Activated CD8-positive, alpha-beta memory T cell treated with anti-CD3 and anti-CD28 coated beads for 1 hour (primary cell): Measurements from ENCODE around the gene TMEM100.

ENCODE experiments used
- DNase-seq, 2 donors: peaks; one replicate each; pipeline ENCODE4 v3.0.0-alpha.2; 2020; ENCODE audit warnings: low read depth in 1 of 2; ENCODE audit errors: extremely low read depth in 1 of 2

TMEM100 gene

DNA sequence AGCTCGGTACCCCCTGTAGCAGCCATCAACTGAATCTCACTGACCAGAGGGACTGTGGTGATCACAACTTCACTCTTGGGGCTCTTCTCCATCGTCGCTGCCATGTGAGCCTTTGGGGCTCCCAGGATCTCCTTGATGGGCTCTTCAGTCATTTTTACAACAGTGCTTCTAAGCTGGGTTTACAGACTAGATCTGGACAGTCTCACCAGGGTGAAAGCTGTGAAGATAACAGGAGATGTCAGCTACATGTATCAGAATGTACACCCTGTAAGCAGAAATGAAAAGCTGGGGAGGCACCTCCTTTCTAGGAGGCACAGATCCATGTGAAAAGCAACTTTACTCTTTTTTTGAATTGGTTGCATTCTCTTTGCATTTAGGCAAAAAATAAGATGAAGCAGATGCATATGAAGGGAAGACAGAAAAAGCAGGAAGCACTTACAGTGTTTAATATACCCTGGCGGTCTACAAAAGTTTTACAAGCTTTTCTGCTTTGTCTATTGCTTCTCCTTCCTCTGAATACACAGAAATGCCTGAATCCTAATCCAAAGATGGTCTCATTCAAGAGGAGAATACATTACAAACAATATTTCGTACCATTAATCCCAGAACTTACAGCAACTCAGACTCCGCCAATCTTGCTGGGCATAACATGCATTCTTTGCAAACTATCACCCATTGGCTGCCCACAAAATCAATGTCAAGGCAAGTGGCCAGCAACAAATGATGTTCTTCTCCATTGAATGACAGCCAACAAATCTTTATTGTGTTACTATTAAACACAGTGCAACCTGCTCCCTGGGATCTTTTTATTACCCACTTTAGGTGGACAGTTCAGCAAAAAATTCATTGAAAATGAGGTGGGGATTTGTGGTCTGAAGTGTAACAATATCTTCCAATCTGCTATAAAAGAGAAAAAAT, 1.5 kb downstream of the TMEM100 start:
- DNase-seq, result no peak

DNA sequence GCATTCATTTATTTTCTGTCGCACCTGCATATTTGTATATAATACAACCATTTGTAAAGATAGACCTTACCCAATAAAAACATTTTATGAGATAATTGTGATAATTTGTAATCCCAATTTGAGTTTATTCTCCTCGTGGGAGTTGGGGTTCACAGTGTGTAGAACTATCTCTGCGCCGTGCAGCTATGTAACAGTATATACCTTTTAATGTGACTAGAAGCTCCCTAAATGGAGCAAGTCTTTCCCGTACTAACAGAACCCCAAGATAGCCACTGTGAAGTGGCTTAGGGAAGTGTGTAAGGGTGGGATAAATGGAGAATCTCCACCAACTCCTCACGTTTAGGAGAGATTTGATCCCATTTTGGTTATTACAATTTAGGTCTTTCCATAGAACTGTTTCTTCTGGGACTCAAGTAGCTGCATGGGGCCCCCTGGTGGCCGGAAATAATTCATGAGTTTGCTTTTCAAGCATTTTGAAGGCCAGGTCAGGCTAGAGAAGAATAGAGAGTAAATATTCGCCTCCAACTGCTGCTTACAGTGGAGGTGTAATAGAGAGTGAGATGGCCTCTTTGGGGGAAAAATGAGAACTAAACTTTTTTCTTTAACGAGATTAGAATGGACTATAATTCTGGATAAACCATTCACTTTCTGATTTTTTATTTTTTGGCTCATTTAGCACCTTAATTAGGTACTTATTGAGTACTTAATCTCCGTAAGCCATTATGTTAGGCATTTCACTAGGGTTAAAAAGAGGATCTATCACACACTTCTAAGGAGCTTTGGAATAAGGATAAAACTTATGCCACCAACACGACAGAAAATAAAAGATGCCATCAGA, 4.5 kb downstream of the TMEM100 start:
- DNase-seq, result peak in 1 of 2 donors; percentile 48

DNA sequence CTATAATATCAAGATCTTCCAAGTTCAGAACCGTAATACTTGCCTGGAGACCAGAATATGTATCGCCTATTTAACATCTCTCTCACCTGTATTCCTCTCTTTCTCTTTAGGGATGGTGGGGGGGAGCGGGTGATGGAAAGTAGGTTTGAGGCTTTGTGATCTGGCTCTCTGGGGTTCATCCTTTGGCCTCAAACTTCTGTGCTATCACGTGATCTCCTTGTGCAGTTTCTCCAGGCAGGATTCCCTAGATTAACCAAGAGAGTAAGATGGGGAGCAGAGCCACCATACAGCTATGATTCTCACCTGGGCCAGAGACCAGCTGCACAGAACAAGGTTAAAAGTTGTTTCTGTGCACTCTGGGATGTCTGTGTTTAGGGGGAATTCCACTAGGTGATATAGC, 5.2 kb downstream of the TMEM100 start:
- no peak for DNase-seq

DNA sequence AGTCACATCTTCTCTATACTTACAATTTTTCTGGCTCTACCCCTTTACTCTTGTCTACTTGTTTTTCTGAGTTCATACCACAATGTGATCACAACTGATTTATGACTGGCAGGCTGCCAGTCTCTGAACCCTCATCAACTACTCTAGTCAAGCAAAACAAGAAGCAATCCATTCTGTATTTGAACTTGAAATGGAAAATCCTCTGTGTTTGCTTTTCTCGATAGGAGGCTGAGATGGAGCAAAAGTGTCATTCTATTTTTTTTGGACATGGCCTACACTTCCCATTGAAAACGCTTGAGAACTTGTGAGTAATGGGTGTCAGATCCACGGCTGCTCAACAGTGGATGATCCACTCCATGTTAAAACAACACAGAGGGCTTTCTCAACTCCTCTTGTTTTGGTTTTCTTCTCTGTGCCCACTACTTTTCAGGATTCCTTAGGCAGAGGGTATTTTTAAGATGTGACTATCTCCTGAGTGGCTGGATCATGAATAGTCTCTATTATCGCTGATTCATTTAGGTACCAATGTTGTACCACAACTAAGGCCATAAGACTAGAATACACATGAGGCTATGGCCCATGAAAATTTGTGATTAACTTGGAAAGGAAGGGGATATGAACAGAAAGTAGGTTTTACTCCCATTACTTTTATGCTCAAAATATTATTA, 11.7 kb downstream of the TMEM100 start:
- no peak for DNase-seq

DNA sequence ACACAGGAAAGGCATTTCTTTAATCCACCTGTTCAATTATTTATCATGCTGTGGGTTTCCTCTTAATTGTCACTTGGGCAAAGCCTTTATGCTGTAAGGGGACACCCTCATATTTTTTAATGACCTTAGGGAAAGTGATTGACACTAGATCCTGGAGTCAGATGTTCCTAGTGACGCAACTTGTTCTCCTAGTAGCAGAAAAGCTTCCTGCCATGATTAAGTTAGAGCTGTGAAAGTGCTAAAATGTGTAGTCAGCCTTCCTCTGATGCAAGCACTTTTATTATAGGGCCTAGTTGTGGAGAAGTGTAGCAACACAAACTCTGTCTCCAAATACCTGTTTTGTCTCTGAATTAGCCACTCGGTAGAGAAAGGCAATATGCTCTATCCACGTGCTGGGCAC, 12.3 kb downstream of the TMEM100 start:
- DNase-seq, result no peak

DNA sequence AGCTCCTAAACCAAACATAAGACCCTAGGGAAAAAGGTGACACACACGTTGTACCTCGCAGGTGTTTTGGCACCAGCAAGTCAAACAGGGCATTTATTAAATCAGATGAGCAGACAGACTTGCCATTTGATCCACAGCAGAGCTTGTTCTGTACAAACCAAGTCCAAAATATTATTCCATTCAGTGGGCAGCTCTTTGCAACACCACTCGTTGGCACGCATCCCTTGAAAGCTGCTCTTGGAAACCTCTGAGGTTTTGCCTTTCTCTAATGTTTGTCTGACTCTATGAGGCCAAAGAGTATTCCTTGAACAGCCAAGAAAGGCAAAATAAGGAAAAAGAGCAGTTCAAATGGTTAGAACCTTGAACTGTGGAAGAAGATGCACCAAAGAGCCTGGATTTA, 12.7 kb downstream of the TMEM100 start:
- no peak for DNase-seq

DNA sequence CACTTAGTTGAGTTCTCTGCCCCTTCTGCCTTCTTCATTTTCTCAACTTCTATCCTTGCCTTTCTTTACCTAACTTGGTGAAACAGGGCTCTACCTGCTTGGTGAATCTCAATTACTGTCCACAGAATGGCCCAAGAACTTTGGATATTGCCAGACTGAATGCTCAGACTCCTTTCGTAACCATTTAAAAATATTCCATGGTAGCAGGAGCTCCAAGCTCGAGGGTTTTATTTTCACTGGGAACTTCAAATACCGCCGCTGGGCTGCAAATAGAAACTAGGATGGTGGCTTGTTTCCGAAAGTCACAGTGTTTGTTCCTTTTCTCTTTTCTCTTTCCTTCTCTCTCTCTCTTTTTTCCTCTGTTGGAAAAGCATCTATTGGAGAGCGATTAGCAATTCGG, 13.2 kb downstream of the TMEM100 start:
- no peak for DNase-seq

DNA sequence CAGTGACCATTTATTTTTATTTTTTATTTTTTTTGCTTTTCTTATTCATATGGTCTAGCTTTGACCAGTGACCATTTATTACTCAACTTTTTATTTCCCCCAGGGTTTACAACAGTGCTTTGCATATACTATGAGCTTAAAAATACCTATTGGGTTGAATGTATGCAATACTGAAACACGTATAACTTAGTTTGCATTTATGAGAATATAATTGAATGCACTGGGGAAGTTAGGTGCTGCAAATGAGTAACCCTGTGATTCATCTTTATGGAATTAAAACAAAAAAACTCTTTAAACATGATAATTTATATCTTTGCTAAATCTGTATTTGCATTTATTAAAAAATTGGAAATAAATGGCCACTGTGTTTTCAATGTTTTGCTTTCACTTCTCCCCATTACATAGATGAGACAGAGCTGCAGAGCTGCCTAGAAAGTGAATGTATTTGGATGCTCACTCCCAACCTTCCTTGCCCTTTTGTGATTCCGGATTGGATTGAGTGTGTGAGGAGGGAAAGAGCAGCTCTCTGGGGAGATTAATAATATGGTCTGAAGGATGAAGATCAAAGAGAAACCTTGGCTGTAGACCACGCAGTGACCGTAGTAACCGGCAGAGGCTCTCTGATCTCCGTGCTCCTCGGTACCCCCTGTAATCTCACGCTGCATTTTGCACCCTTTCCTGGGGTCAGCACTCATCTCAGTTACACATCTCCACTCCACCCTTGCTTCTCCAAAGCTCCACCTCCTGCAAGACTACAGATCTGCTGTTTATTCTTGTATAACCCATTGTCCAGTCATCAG, 14.3 kb downstream of the TMEM100 start:
- DNase-seq, result no peak

DNA sequence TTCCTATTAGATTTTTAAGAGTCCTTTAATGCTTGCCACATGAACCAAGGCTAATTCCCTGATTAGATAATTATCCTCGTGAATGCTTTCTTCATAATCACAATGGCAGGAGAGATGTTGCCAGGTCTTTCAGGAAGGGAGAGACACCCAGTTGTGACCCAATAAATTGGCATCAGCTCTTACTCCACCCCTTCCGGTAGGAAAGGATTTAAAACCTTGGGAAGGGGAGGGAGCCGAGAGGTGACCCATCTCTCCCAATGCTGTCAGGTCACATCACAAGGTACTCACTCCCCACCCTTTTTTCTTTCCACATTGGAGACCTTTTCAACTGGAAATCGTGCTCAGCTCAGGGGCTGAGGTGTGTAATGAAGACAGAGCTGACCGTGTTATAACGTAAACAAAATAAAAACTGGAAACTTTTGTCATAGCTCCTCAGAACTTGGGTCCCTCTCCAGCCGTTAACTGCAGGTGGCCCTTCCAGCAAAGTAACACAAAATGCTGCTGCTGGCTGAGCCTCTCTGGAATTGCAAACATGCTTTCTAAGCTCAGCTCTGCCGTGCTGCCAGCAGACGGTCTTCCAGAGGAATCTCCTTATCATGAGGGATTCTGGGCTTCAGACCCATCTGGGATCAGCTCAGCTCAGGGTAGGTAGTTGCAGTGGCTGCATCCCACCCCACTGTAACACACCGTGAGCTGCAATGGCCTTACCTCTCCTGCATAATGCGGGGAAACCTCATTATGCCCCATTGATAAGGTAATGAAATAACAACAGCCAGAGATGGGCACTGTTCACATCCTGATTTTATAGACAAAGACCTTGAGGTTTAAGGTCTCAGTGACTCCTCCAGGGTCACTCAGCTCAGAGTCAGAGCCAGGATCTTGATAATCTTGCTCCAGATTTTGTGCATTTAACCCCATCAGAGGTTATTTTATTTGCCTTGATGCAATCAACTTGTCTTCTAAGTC, 15.6 kb downstream of the TMEM100 start:
- no peak for DNase-seq

DNA sequence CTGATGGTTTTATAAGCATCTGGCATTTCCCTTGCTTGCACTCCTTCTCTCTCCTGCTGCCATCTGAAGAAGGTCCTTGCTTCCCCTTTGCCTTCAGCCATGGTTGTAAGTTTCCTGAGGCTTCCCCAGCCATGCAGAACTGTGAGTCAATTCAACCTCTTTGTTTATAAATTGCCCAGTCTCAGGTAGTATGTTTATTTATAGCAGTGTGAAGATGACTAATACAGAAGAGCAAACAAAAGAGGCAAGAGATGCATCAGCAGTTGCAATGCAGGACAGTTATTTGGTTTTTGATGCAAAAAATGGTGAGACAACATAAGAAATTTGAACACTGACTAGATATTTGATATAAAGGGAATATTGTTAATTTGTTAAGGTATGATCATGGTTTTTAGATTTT, 16.8 kb downstream of the TMEM100 start:
- no peak for DNase-seq

DNA sequence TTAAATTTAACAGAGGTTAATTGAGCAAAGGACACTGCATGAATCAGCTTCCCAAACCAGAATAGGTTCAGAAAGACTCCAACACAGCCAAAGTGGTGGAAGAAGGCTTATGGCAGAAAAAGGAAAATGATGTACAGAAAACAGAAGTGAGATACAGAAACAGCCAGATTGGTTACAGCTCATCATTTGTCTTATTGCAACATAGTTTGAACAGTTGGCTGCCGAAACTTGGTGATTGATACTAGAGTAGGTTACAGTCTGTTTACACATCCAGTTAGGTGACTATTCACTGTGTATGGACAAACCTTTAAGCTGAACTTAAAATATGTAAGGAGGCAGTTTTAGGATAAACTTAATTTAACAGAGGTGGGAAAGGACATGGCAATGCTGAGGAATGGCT, 18.3 kb downstream of the TMEM100 start:
- DNase-seq, result no peak

DNA sequence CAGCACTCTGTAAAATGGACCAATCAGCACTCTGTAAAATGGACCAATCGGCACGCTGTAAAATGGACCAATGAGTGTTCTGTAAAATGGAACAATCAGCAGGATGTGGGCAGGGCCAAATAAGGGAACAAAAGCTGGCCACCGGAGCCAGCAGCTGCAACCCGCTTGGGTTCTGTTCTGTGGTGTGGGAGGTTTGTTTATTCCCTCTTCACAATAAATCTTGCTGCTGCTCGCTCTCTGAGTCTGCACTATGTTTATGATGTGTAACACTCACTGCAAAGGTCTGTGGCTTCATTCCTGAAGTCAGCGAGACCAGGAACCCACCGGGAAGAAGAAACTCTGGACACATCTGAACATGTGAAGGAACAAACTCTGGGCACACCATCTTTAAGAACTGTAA, 20.5 kb downstream of the TMEM100 start:
- no peak for DNase-seq

DNA sequence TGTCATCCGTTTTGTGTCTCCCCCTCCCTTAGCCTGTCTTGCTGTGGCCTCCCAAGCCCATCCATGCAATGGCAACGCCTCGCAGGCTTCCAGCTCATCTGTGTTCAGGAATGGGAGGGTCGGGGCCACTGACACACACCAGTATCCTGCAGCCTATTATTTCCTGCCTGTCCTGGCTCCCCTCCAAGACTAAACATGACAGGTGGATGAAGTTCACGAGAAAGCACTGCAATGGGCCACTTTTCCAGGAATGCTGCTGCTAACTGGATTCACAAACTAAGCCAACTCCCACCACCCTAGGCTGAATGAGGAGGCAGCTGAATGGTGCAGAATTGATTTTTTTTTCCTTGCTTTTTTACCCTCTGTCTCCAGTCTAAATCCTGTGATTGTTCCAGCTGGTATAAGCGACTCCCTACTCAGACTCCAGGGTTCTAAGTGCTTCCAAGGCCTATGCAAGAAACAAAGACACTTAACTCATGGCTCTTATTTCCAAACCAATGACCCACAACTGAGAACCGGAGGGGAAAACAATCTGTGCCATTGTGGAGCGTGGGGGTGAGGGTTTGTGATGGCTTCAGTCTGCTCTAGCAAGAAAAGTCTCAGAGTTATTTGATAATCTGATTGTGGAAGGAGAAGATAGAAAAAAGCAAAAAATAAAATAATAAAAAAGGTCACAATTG, 23.3 kb downstream of the TMEM100 start:
- no peak for DNase-seq

DNA sequence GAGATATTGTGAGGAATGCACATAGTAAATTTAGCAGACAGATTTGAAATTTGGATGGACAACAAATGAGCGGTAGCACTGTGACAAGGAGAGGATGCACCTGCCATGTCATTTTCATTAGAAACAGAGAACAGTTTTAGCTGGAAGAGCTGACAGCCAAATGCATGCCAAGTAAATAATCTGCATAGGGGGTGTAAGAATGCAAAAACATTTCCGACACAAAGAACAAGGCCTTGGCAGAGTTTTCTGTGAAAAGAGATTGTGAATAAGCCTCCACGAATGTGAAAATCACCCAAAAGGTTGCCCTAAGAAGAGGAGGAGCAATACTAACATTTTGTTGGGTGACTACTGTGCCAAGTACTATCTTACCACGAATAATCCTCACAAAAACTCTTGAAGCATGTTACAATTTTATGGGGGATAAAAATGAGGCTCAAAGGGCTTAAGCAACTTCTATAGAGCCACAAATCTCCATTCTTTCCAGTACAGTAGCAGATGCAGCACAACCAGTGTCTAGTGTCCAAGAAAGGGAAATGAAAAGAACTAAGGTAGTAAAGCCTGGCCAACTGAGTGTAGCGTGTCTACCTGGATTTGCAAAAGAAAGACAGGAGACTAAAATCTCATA, 28.3 kb downstream of the TMEM100 start:
- no peak for DNase-seq

DNA sequence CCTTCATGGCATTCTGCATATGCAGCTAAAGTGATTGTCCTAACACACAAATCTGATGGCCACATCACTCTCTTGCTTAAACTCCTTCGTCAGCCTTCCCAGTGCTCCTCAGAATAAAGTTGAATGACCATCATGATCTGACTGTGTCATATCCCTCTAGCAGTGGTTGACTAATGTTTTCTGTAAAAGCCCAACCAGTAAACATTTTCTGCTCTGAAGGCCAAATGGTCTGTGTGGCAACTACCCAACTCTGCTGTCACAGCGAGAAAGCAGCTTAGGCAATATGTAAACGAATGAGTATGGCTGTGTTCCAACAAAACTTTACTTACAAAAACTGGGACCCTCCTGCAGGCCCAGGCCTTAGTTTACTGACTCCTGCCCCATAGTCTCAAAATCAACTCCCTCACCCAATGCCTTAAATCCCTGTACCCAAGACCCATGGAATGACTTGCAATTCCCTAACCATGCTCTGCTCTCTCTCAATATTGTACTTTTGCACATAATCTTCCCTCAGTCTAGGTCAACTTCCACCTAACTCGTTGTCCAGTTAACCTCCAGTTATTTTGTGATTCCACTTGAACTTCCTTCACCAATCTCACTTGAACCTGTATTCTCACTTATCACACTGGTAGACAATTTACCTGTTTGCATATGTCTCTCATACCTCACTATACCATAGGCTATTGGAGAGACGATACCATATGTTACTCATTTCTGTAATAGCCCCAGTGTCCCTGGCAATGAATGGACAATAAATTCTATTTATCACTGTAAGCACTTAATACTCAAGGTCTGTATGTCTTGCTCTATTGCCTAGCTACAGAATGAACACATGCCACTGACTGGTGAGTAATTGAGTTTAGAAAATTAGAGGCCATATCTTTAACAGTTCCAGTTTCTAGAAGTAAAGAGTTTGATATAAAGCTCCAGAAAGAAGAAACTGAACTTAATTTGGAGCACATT, 29.1 kb downstream of the TMEM100 start:
- DNase-seq, result no peak

DNA sequence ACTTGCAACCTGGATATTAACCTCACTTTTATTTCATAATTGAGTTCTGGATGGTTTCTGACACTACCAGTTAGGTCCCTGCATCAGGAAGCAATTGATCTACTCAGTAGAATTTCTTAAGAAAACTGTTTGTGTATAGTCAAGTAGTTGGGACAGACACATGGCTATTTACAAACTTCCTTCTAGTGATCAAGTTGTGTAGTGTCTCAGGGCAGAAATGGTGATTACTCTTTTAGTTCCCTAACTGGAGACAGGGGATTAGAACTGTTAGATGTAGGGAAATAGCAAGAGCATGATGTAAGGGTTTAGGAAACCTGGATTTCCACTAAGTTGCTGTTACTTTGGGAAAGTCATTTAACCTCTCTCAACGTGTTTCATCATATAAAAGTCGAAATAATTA, 30.4 kb downstream of the TMEM100 start:
- no peak for DNase-seq

DNA sequence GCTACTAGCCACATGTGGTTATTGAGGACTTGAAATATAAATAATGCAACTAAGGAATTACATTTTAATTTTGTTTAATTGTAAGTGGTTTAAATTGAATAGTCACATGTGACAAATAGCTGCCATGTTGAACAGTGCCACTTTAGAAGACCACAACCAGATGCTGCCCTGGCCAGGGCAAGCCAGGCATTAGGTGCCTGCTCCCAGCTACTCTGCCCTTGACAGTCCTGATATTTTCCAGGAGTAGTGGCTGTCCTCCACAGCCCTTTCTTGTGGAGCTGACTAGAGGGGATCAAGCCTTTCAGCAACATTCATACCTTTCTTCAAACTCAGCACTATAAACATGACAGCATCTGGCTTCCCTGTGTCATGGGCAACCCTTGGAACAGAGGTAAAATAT, 31.0 kb downstream of the TMEM100 start:
- DNase-seq, result no peak
